SK-N-SH (cell line): ENCODE measurements around the gene GGCX. TPM values are rescaled to one million over a fixed set of nuclear protein-coding genes. Genes with fewer than 3 reads are reported as not detected.

Experiments used
- CTCF ChIA-PET: fragments of 300-600, 350-600 bp; formaldehyde crosslinking; extraction: SDS; loops from one replicate; lab custom pipeline; 2021; lab: Yijun Ruan, JAX
- POLR2A ChIA-PET: fragments of 350-600 bp; sonication (Branson Sonifier 250); formaldehyde crosslinking; extraction: SDS; loops from one replicate; lab custom pipeline; 2020; ENCODE audit warnings: antibody characterized with exemption, inconsistent platforms; lab: Yijun Ruan, JAX
- DNase-seq: peaks from one replicate; pipeline ENCODE4 v3.0.0; 2012
- H2AFZ ChIP-seq: fragments of 200-600 bp; sonication (generic); 2 replicates; pipeline ENCODE4 v1.8.1; 2016; ENCODE audit warnings: antibody characterized with exemption, mild to moderate bottlenecking, low read depth
- H3F3A ChIP-seq: fragments of 200-600 bp; sonication (generic); replicated peaks from 2 replicates; pipeline ENCODE3; 2016; ENCODE audit warnings: antibody characterized with exemption, mild to moderate bottlenecking; ENCODE audit not compliant: insufficient read depth
- H3K27ac ChIP-seq, 2 experiments: fragments of 200-500 bp in 1 of 2; fragments of 200-600 bp in 1 of 2; sonication (Bioruptor generic) in 1 of 2; sonication (generic), shearing (Covaris generic) in 1 of 2; 2 replicates each; pipeline versions ENCODE4 v1.5.1 to v1.6.1; 2014 to 2016; ENCODE audit warnings: low read depth in 2 of 2, inconsistent platforms in 1 of 2, low read length in 1 of 2, mild to moderate bottlenecking in 1 of 2, mixed read lengths in 1 of 2
- H3K27me3 ChIP-seq: fragments of 200-600 bp; sonication (generic), shearing (Covaris generic); 2 replicates; pipeline ENCODE4 v1.6.1; 2016; ENCODE audit warnings: mixed run types; ENCODE audit not compliant: insufficient read depth
- H3K36me3 ChIP-seq, 2 experiments: fragments of 200-500 bp in 1 of 2; fragments of 200-600 bp in 1 of 2; sonication (Bioruptor generic) in 1 of 2; sonication (generic) in 1 of 2; replicated peaks in 1 of 2; 2 replicates each; pipeline versions ENCODE3 to v1.5.1; 2014 to 2016; ENCODE audit warnings: low read length in 1 of 2, mild to moderate bottlenecking in 1 of 2; ENCODE audit not compliant: insufficient read depth in 2 of 2, control insufficient read depth in 1 of 2
- H3K4me1 ChIP-seq, 2 experiments: fragments of 200-500 bp in 1 of 2; fragments of 200-600 bp in 1 of 2; sonication (Bioruptor generic) in 1 of 2; sonication (generic), shearing (Covaris generic) in 1 of 2; 2 replicates each; pipeline versions ENCODE4 v1.5.1 to v1.6.1; 2014 to 2016; ENCODE audit warnings: low read depth in 1 of 2, low read length in 1 of 2, mixed run types in 1 of 2; ENCODE audit not compliant: insufficient read depth in 2 of 2, control insufficient read depth in 1 of 2
- H3K4me2 ChIP-seq: fragments of 200-600 bp; sonication (generic), shearing (Covaris generic); 2 replicates; pipeline ENCODE4 v1.6.1; 2017; ENCODE audit warnings: mixed run types
- H3K4me3 ChIP-seq, 2 experiments: fragments of 200-500 bp in 1 of 2; fragments of 200-600 bp in 1 of 2; sonication (Bioruptor generic) in 1 of 2; sonication (generic), shearing (Covaris generic) in 1 of 2; 2 replicates each; pipeline versions ENCODE4 v1.5.1 to v1.8.1; 2014 to 2016; ENCODE audit warnings: low read depth in 2 of 2, inconsistent platforms in 1 of 2, low read length in 1 of 2, mild to moderate bottlenecking in 1 of 2, mixed read lengths in 1 of 2, moderate library complexity in 1 of 2
- H3K79me2 ChIP-seq: fragments of 200-600 bp; sonication (generic); 2 replicates; pipeline ENCODE4 v1.8.1; 2017; ENCODE audit warnings: mild to moderate bottlenecking; ENCODE audit not compliant: insufficient read depth
- H3K9ac ChIP-seq: fragments of 200-600 bp; sonication (generic); 2 replicates; pipeline ENCODE4 v1.6.1; 2017; ENCODE audit warnings: mixed run types
- H3K9me2 ChIP-seq: fragments of 200-600 bp; sonication (generic); 2 replicates; pipeline ENCODE4 v1.6.1; 2017; ENCODE audit warnings: mixed run types
- H3K9me3 ChIP-seq: fragments of 200-600 bp; sonication (generic); 2 replicates; pipeline ENCODE4 v1.6.1; 2017; ENCODE audit warnings: mixed run types, mild to moderate bottlenecking, moderate library complexity
- H4K20me1 ChIP-seq: fragments of 200-600 bp; sonication (generic); 2 replicates; pipeline ENCODE4 v1.6.1; 2017; ENCODE audit warnings: mild to moderate bottlenecking, mixed run types; ENCODE audit not compliant: insufficient read depth
- EZH2phosphoT487 ChIP-seq: fragments of 200-600 bp; sonication (generic); IDR thresholded peaks from 2 replicates; pipeline ENCODE4 v1.6.1; 2017; ENCODE audit warnings: low read depth, mixed run types, mild to moderate bottlenecking, antibody characterized with exemption, moderate library complexity, borderline replicate concordance
- FOXJ3 ChIP-seq: sonication (generic); formaldehyde crosslinking; IDR thresholded peaks from 2 replicates; pipeline ENCODE4 v1.5.1; 2020; ENCODE audit warnings: mild to moderate bottlenecking, missing genetic modification reagents
- FOXM1 ChIP-seq: IDR thresholded peaks from 2 replicates; pipeline ENCODE4 v1.4.0; 2012; ENCODE audit warnings: low read depth, mild to moderate bottlenecking
- GABPA ChIP-seq: IDR thresholded peaks from 2 replicates; pipeline ENCODE4 v1.4.0; 2012; ENCODE audit warnings: low read depth, mild to moderate bottlenecking
- GATA2 ChIP-seq: sonication (generic); formaldehyde crosslinking; IDR thresholded peaks from 2 replicates; pipeline ENCODE4 v1.5.0; 2020; ENCODE audit warnings: mild to moderate bottlenecking, missing genetic modification reagents
- JUND ChIP-seq: IDR thresholded peaks from 2 replicates; pipeline ENCODE4 v1.4.0; 2012
- MEF2A ChIP-seq: IDR thresholded peaks from 2 replicates; pipeline ENCODE4 v1.4.0; 2012; ENCODE audit warnings: low read depth, borderline replicate concordance
- MXI1 ChIP-seq: IDR thresholded peaks from 2 replicates; pipeline ENCODE4 v1.6.1; 2012; ENCODE audit warnings: mild to moderate bottlenecking, low read depth, low read length, improper control_type of control experiment
- NFIC ChIP-seq: IDR thresholded peaks from 2 replicates; pipeline ENCODE4 v1.4.0; 2012; ENCODE audit warnings: borderline replicate concordance
- PBX3 ChIP-seq: IDR thresholded peaks from 2 replicates; pipeline ENCODE4; 2012
- POLR2AphosphoS5 ChIP-seq: IDR thresholded peaks from 2 replicates; pipeline ENCODE4 v1.6.1; 2012; ENCODE audit warnings: low read depth, low read length
- RFX5 ChIP-seq: IDR thresholded peaks from 2 replicates; pipeline ENCODE4 v1.6.1; 2012; ENCODE audit warnings: mild to moderate bottlenecking, improper control_type of control experiment, low read length
- TAF1 ChIP-seq: IDR thresholded peaks from 2 replicates; pipeline ENCODE4 v1.6.1; 2012; ENCODE audit warnings: low read depth, mild to moderate bottlenecking, low read length, moderate library complexity, borderline replicate concordance
- USF1 ChIP-seq: IDR thresholded peaks from 2 replicates; pipeline ENCODE4 v1.4.0; 2012; ENCODE audit warnings: low read depth, borderline replicate concordance
- YY1 ChIP-seq: IDR thresholded peaks from 2 replicates; pipeline ENCODE4 v1.4.0; 2012; ENCODE audit warnings: low read depth, mild to moderate bottlenecking
- WGBS: methylation state at CpG from one replicate; pipeline ENCODE4 v1.1.6; 2017; ENCODE audit warnings: low lambda C conversion rate; 5-methylcytosine and 5-hydroxymethylcytosine counted together
- polyA plus RNA-seq, 3 experiments: library from polyadenylated mRNA; depleted of rRNA; stranded (reverse); fragments of >200 nt; gene quantifications; 2 replicates each; pipeline ENCODE4 v1.2.3, GENCODE V29; 2012
- TF ChIP-seq, protein P1 (sequence below): fragments of 200-600 bp; sonication (generic); IDR thresholded peaks from 2 replicates; pipeline ENCODE4 v1.6.1; 2017; ENCODE audit warnings: antibody characterized with exemption, mild to moderate bottlenecking, moderate library complexity
- TF ChIP-seq, protein P2 (sequence below): fragments of 150-350 bp; IDR thresholded peaks from 2 replicates; pipeline ENCODE4 v1.6.1; 2016; ENCODE audit warnings: mild to moderate bottlenecking, low read depth, low read length

GGCX gene
- polyA plus RNA-seq, 1 of the 3 experiments (the other 2 are of a cell fraction) = 34.5 TPM

DNA sequence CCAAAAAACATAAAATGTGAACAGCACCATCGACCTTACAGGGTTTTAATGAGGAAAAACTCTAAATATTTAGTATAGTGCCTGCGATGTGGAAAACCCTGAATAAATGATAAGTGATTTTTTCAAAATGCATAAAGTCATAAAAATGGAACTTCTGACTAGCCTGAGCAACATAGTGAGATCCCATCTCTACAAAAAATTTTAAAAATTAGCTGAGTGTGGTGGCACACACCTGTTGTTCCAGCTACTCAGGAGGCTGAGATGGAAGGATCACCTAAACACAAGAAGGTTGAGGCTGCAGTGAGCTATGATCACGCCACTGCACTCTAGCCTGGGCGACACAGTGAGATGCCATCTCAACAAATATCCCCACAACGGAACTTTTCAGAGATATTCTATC, 4.2 kb downstream of the GGCX start (continued):
- no peak for TF ChIP-seq USF1
- no peak for TF ChIP-seq JUND
- no peak for TF ChIP-seq MEF2A
- no peak for TF ChIP-seq NFIC

- WGBS = 95% methylated on average over 3 of the region's 3 CpGs
- peaks cover 0 to 1% of the 10 kb centered on the region in 2 experiments; a peak in 2 of 4 replicates for H3K4me1 ChIP-seq
- H3K4me2 ChIP-seq = no peak overlapping the region
- no peak for DNase-seq
- no peak overlapping the region for H3K27ac ChIP-seq
- no peaks in the 10 kb centered on the region for H3K27me3 ChIP-seq
- peaks cover 8% of the 10 kb centered on the region for H3F3A ChIP-seq
- peaks cover 32% of the 10 kb centered on the region for H3K79me2 ChIP-seq
- H3K36me3 ChIP-seq = peaks cover 21 to 54% of the 10 kb centered on the region in 2 experiments
- H3K9ac ChIP-seq = no peak overlapping the region
- no peaks in the 10 kb centered on the region for H4K20me1 ChIP-seq
- POLR2A ChIA-PET = interaction anchor here (0.7 to 1.4 kb wide), 3 partner anchors 118 to 137 kb away, joined by 3 to 4 read pairs (median 3); partner anchors contain the start of gene SH2D6
- no peaks in the 10 kb centered on the region for H3K9me2 ChIP-seq
- TF ChIP-seq GABPA (no peak), FOXM1 (no peak), FOXJ3 (CRISPR knock-in tag) (no peak), YY1 (no peak), GATA2 (CRISPR knock-in tag) (no peak), POLR2AphosphoS5 (no peak), EZH2phosphoT487 (no peak), RFX5 (no peak), MXI1 (no peak), TAF1 (no peak), PBX3 (no peak), JUND (no peak), USF1 (no peak)
- TF ChIP-seq, protein P1, sequence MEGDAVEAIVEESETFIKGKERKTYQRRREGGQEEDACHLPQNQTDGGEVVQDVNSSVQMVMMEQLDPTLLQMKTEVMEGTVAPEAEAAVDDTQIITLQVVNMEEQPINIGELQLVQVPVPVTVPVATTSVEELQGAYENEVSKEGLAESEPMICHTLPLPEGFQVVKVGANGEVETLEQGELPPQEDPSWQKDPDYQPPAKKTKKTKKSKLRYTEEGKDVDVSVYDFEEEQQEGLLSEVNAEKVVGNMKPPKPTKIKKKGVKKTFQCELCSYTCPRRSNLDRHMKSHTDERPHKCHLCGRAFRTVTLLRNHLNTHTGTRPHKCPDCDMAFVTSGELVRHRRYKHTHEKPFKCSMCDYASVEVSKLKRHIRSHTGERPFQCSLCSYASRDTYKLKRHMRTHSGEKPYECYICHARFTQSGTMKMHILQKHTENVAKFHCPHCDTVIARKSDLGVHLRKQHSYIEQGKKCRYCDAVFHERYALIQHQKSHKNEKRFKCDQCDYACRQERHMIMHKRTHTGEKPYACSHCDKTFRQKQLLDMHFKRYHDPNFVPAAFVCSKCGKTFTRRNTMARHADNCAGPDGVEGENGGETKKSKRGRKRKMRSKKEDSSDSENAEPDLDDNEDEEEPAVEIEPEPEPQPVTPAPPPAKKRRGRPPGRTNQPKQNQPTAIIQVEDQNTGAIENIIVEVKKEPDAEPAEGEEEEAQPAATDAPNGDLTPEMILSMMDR = no peak
- TF ChIP-seq, protein P2, sequence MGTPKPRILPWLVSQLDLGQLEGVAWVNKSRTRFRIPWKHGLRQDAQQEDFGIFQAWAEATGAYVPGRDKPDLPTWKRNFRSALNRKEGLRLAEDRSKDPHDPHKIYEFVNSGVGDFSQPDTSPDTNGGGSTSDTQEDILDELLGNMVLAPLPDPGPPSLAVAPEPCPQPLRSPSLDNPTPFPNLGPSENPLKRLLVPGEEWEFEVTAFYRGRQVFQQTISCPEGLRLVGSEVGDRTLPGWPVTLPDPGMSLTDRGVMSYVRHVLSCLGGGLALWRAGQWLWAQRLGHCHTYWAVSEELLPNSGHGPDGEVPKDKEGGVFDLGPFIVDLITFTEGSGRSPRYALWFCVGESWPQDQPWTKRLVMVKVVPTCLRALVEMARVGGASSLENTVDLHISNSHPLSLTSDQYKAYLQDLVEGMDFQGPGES = no peak
- CTCF ChIA-PET = interaction anchor here (16.6 kb wide), 1 partner anchor 133 kb away, joined by 364 read pairs; the partner anchor contains the start of gene SH2D6
- H3K4me3 ChIP-seq = no peak overlapping the region
- no peaks in the 10 kb centered on the region for H3K9me3 ChIP-seq
- no peak overlapping the region for H2AFZ ChIP-seq
Observed at GRCh38 chr2:85554980-85555612, 6.2 kb downstream of the GGCX start.
